HG03066 (cell line): ENCODE data around the gene SMARCAD1.
"Not testable (repeated sequence)": the region's sequence is repeated elsewhere in the genome, so short reads cannot be mapped to it uniquely, and the experiment has no call there.

ENCODE experiments used
- ATAC-seq: cut with Tn5 transposase; IDR thresholded peaks from one replicate; pipeline ENCODE4 v1.9.1; 2021; ENCODE audit warnings: low read depth; ENCODE audit not compliant: unreplicated experiment

The SMARCAD1 gene

DNA sequence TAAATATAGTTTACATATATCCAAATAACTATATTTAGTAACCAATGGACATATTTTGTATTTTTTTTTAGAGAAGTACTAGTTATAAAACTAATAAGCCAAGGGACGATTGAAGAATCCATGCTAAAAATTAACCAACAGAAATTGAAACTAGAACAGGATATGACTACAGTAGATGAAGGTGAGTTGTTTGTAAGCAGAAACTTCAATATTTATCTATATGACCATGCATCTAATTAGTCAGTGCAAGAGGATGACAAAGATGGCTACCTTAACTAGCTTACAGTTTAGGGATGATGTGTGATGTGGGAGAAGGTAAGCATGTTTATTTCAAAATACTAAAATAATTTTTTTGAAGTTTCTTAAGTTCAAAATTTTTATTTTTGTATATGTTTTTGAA, 77.2 kb downstream of the SMARCAD1 start:
- ATAC-seq: no peak

DNA sequence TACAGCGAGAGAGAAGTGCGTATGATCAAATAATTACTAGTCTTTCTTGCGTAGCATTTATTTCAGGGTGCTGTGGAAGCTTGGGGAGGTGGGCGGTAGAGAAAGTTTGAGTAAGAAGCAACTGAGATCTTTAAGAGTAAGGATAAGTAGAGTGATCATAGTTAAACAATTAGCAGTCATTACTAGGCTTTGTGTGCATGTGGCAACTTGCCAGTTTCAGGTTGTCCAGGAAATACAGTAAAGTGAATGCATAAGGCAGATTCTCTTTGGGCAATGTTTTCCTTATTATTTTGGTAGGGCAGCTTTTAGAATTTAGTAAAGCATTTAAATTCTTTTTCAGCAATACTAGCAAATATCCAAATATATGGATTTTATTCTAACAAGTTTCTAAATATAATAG, 78.0 kb downstream of the SMARCAD1 start:
- no peak for ATAC-seq

DNA sequence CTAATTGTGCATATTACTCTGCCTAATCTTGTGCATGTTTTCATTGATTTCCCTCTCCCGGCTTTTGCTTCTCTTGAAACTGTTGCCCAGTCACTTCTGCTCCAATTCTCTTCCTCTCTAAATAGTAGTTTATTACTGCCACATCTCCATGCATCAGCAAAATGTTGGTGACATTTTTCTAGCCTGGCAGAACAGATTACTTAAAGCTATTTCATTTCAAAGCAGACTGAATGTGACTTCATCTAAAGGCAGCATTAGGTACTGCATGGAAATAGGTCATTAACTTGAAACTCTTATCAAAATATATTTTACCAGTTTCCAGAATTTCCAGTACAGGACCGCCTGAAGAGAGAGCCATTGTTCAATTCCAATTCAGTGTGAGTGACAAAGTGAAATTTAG, 82.6 kb downstream of the SMARCAD1 start:
- ATAC-seq: no peak

DNA sequence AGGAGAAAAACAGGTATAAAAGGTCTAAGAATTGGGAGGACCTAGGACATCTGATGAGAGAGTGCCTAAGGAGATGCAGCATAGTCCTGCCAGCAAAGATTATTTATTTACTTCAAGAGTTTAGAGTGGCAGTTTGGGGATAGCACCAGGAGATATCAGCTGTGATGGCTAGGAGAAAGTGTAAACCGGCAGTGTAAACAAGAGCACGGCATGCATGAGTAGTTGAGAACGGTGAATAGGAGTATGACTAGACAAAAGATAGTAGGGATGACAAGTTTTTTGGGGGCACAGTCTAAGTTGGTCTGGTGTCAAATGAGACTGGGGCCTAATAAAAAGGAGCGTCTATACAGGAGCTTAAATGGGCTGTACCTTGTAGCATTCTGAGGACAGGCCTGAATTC, 86.3 kb downstream of the SMARCAD1 start:
- not testable (repeated sequence) for ATAC-seq

DNA sequence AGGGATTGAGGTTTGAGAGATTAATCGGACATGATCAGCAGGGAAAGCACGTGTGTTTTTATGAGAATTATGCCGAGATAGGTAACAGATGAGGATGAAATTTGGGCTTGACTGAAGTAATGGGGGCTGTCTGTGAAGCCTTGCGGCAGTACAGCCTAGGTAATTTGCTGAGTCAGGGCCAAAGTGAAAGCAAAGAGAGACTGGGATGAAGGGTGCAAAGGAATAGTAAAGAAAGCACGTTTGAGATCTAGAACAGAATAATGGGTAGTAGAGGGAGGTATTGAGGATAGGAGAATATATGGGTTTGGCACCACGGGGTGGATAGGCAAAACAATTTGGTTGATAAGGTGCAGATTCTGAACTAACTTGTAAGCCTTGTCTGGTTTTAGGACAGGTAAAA, 87.8 kb downstream of the SMARCAD1 start:
- ATAC-seq: not testable (repeated sequence)

DNA sequence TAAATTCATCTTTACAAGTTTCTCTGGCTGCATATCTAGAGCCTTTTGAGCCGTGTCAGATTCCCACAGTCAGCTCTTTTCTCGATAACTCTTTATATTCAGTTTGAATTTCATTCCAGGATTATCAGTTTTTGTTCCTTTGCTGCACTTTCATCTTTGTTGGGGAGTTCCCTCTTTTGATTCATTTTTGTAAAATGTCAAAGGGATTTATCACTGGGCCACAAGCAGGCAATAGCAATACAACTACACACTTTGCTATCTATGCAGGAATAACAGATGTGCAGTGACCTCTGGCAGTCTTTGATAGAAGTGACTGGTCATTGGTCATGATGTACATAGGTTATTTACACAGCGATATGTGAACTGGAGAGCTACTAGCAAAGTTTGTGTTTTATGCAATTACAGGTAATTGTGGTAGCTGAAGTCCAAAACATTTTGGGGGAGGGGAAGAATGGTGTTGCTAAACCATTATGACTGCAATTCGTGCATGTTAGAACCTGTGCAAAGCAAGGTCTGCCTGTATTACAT, 91.1 kb downstream of the SMARCAD1 start:
- ATAC-seq: no peak

DNA sequence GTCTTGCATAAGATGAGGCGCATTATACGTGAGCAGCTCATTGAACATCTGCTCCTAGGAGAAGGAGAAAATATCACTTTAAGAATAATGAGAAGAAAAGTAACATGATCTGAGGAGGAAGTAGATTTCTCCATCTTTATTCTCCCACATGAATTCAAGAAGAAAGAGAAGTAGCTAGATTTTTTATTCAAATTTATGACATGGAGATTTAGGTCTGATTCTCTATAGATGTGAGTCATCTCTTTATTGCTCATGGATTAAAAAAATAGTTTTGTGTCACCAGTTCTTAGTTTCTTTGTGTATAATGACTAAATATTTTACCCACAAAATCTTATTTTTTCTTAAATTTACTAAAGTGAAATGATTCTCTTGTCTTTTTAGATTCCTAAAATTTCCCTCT, 94.5 kb downstream of the SMARCAD1 start:
- ATAC-seq: no peak

DNA sequence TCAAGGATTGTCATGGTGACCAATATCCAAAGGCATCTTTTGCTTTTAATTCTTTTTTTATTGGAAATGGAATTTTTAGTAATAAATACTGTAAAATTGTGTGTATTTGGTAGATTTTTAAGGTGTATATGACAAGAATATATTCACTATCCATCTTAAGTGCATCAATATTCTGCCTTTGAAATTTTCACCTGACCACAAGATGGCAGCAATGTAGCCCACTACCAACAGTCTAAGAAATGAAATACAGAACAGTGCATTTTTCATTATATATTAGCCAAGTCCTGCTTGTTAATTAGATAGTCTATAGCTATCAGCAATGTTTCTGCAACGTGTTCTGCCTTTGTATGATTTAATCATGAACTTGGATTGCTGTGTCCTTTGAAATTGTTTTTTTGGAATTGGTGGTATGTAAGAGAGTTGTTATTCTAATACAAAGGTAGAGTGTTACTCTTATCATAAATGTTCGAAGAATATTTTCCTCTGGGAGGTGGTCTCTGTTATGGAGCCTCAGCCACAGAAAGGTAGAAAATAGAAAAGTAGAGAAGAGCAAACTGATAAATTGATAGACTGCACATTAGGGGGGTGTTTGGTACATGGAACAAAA, 96.8 kb downstream of the SMARCAD1 start:
- ATAC-seq: peak; percentile 57

DNA sequence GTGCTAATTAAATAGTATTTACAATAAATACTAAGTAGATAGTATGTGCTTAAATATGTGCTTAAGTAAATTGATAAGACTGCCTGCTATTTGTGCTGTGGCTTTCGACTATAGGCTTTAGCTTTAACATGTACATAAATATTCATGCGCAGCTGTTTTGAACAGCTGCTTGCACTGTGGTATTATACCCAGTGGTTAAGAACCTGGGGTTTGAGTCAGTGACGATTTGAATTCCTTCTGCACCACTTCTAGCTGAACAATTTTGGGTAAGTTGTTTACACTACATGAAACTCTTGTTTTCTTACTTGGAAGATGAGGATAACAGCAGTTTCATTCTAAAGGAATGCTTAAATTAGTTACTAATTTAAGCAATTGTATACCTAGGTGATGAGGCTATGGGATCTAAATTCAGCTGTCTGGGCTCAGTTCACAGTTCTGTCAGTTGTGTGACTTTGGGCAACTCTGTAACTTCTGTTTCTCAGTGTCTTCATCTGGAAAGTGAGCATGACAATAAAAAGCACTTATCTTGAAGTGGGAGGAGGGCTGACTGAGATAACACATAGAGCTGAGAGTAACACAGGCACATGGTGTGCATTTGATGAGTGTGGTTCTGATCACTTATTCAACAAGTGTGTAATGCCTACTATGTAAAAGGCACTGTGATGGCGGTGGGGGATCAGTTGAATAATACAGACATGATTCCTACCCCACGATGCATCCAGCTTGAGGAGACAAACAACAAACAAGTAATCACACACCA, 98.0 kb downstream of the SMARCAD1 start:
- ATAC-seq: no peak

DNA sequence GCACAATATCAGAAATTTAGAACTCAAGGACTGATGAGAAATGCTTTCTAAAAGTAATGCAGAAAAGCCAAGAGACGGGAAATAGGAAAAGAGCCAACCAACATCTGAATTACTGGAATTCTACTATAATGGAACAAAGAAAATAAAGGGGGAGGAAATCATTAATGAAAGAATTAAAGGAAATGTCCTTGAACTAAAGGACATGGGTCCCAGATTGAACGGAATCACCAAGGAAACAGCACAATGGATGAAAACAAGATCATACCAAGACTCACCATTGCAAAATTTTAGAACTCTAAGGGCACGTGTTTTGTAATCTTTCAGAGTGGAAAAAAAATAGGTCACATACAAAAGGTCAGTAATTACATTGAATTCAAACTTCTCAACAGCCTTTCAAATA, 99.0 kb downstream of the SMARCAD1 start:
- no peak for ATAC-seq

DNA sequence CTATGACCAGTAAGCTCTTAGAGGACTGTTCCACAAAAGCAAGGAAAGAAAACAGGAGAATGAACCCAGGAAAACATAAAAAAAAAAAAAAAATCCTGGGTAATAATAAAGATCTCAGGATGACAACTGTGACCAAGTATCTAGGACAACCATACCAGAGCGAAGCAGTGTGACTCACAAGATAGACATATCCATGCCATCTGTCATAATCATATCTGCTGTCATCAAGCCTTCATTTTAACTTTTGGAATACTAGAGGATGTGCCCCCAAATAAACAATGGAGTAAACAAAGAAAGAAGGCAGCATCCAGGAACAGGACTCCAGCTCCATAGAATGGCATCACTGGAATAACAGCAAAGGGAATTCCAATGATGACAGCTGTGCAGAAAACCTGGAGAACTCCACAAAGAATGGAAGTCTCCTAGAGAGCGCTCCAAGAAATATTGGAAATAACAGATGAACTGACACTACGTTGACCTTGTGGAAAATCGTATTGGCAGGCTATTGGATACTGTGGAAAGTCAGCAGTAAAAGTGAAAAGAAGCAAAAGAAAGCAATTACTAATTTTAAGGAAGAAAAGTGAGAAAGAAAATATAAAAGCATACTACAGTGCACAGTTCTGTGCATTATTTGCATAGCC, 99.7 kb downstream of the SMARCAD1 start:
- ATAC-seq: no peak

DNA sequence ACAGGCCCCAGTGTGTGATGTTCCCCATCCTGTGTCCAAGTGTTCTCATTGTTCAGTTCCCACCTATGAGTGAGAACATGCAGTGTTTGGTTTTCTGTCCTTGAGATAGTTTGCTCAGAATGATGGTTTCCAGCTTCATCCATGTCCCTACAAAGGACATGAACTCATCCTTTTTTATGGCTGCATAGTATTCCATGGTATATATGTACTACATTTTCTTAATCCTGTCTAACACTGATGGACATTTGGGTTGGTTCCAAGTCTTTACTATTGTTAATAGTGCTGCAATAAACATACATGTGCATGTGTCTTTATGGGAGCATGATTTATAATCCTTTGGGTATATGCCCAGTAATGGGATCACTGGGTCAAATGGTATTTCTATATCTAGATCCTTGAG, 112.3 kb downstream of the SMARCAD1 start:
- ATAC-seq: not testable (repeated sequence)

DNA sequence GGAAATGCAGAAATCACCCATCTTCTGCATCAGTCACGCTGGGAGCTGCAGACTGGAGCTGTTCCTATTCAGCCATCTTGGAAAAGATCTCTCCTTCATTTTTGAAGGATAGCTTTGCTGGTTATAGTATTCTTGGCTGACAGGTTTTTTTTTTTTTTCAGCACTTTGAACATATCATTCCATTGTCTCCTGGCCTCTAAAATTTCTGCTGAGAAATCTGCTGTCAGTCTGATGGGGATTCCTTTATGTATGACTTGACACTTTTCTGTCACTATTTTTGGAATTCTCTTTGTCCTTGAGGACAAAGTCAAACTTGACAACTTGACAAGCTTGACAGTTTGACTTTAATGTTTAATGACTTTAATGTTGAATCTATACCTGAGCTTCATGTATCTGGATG, 118.2 kb downstream of the SMARCAD1 start:
- ATAC-seq: no peak

DNA sequence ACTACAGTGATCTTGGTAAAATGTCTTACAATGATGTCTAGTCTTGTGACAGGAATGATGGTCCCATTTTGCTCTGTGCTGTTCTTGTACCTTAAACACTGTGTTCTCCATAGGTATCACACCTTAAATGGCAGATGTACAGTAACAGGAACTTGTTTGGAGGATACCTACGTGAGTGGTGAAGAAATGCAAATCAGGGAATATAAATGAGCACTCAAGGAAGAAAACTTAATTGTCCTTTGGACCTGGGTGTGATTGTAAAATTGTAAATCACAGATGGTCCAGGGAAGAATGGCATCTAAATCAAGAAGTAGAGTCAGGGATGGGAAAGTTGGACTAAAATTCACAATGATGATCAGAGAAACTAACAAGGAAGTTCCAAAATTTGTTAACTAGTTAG, 122.3 kb downstream of the SMARCAD1 start:
- ATAC-seq: no peak

DNA sequence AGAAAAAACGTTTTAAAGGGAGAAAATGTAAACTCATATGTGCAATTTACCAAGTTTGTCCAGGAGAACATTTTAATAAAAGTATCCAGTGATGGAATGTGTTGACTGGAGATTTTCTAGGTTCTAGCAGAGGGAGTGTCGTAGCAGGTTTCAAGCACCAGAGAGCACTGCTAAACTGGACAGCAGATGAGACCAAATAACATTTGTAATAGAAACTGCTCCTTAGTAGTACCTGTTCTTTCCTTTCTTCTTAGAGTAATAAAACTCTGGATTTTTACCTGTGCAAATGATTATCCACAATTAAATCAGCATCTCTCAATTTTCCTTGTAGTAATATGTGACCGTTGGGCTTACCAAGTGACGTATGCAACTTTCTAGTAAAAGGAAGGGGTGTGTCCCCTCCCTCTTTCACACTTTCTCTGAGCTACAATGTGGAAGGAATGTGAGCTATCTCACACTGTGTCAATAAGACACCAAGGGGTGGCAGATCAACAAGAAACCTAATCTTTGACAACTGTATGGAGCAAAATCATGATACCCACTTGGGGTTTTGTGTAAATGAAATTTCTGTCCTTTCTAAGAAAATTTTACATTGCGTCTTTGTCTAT, 125.4 kb downstream of the SMARCAD1 start:
- no peak for ATAC-seq

DNA sequence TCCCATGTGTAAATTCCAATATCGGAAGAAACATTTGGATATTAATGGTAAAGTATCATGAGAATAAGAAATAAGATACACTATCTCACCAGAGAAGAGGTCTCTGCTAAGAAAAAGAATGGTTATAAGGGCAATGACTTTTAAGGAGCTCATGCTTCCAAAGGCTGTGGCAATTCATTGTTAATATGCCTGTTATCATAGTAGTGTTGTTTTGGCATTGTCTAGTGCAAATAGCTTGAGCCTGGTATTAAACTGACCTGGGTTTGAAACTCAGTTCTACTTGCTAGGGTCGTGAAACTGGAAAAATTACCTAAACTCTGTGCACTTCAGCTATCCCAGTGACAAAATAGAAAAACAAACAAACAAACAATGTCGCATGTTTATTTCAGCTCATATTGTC, 126.2 kb downstream of the SMARCAD1 start:
- ATAC-seq: no peak

DNA sequence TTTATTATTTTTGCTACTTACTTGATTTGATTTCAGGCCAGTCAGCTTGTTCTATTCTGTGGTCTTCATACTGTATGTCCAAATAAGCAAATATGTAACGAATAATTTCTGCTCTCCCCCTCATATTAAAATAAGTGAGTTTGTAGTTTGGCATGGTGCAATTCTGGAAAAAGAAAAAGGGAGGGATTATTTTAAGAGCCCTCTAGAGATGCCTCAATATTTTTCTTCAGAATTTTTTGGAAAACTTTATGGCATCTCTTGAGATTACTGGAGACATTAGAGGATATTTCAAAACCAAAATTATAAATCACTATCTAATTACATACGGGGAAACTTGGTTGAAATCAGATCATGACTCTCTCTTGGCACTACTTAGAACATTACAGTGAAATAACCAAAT, 126.8 kb downstream of the SMARCAD1 start:
- no peak for ATAC-seq

DNA sequence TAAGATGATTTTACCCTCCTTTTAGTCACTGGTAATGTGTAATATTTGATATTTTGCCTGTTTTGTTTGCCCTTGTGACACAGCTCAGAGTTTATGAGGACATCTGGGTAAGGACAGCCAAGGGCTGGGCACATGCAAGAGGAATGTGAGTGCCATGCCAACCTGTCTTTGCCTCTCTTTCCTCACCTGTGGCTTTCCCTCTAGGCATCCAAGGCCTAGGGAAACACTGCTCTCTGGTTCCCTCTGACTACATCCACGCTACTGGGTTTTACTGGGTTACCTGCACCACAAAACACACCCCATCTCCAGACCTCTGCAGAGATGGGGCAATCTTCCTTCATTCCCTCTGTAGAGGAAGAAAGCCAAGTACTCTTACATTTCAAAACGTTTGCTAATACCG, 127.3 kb downstream of the SMARCAD1 start:
- no peak for ATAC-seq

DNA sequence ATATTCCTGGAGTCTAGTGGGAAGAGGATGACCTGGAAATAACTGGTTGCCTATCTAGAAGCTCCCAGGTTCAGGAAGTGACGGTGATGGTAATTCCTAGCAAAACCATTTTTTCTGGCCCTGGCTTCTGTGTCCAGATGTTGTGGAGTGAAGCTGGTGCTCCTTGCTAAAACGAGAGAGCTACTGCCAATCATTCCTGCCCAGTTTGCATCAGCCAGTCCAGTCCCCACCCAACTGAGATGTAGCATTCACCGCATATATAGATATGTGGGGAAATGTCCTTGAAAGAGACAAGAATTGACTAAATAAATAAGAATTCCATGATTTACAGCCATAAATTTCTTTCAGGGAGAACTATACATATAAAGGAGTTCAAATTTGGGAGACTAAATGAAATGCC, 128.6 kb downstream of the SMARCAD1 start:
- ATAC-seq: no peak

DNA sequence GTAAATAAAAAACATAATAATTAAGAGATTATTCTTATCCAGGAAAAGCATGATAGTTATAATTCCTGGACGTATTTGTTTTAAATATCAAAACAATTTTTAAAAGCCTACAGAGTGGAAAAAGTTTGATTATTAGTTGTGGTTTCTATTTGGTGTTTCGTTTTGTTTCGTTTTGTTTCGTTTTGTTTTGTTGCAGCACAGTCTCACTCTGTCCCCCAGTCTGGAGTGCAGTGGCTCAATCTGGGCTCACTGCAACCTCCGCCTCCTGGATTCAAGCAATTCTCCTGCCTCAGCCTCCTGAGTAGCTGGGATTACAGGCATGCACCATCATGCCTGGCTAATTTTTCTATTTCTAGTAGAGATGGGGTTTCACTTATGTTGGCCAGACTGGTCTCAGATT, 129.1 kb downstream of the SMARCAD1 start:
- not testable (repeated sequence) for ATAC-seq

DNA sequence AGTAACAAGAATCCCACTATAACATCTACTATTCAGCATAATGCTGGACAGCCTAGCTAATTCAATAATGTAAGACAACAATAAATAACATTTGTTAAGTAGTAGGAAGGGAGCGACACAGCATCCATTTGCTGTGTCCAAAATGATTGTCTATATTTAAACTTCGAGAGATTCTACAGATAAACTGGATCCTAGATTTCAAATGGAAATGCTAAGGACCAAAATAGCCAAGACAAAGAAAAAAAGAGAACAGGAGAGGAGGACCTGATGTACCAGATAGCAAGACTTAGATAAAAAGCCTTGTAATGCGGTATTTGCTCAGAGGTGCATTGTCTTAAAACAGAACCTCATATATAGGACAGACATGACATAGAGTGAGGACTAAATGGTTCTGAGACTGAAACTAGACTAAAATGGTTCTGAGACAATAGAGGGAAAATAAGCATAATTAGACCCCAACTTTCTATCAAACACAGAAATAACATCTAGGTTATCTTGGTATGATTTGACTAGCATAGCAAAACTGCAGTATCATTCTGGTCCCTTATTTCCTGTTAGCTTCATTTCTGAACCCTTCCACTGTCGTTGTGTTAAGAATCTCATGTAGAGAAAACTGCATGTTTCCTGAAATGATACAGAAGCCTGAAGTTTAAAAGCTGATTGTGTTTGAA, 131.2 kb downstream of the SMARCAD1 start:
- ATAC-seq: peak; percentile 56
